ENCODE data around the gene GVQW3. TPM values are rescaled to one million over a fixed set of nuclear protein-coding genes. Genes with fewer than 3 reads are reported as not detected.
A peak's percentile ranks its signal among the peaks of the same experiment; 100 is the strongest.

GVQW3 gene
- polyA plus RNA-seq, 2 donors: 0.11 to 0.16 TPM

DNA sequence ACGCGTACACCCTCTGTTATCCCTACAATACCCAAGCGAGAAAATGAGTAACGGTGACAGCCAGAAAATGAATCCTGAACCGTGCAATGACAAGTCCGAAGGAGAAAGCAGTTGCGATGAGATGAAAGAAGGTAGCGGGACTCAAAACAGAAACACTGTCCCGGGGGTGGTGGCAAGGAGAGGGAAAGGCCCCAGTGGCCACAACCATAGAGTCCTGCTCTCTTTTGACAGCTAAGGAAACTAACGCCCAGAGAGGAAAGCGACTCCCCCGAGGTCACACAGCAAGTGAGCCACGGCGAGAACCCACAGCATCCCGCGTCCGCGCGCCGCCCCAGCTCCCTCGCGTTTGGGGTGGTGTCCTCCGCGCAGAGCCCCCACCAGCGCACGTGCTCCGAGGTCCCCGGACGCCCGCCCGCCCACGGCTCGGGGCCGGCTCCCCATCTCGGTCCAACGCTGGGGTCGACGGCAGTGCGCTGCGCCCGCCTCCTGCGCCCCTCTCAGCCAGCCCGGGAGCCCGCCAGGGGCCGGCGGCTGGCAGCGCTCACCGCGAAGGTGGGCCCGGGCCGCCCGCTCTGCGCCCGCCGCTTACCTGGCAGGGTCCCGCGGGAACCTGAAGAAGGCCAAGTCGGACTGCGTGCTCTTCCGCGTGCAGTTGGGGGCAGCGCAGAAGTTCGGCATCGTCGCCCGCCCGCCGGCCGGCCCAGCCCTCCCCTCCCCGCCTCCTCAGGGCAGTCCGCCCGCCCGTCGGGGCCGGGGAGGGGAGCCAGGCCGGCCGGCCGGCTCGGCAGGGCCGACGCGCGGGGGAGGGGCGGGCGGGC is 755 bp upstream of the GVQW3 start:
- Histone ChIP-seq H3K36me3 (ENCODE audit: control insufficient read depth in 2 of 2, insufficient read depth in 2 of 2, low read length in 1 of 2) (no peaks in the 10 kb centered on the region), H3K27ac (ENCODE audit: low read depth in 2 of 2, low read length in 1 of 2) (peak overlapping the region; percentile 75 to 88), H3K9me3 (ENCODE audit: control insufficient read depth in 2 of 2, insufficient read depth in 1 of 2, low read depth in 1 of 2, low read length in 1 of 2) (no peaks in the 10 kb centered on the region), H3K4me1 (ENCODE audit: control insufficient read depth in 2 of 2, insufficient read depth in 2 of 2, low read length in 1 of 2) (peaks cover 0 to 2% of the 10 kb centered on the region in 2 donors), H3K4me3 (ENCODE audit: low read depth in 1 of 2, low read length in 2 of 2) (peak overlapping the region; percentile 82 to 87), H3K27me3 (ENCODE audit: control insufficient read depth in 1 of 2, insufficient read depth in 2 of 2, low read length in 2 of 2) (no peaks in the 10 kb centered on the region)
- WGBS, 2 donors: 0% methylated on average over 56 to 85 of the region's 85 CpGs

DNA sequence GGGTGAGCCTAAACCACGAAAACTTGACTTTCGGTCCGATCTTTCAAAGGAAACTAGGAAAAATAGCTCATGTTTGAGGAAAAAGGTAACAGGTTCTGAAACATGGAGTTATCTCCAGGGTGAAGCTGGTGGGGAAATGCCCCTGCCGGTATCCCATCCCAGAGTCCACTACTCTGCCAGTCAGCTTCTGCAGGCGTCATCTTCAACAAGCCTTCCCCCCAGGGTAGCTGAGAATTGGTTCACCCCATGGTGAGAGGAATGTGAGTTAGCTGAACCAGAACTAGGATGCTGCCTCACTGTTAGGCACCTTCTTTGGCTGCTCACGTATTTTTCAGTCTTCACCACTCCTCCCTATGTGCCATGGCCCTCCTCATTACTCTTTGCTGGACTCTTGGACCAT is 1.1 kb downstream of the GVQW3 start:
- no peak overlapping the region for H3K4me3 ChIP-seq (ENCODE audit: low read depth in 1 of 2, low read length in 2 of 2)
- H3K27ac ChIP-seq (ENCODE audit: low read depth in 2 of 2, low read length in 1 of 2): no peak overlapping the region
- H3K27me3 ChIP-seq (ENCODE audit: control insufficient read depth in 1 of 2, insufficient read depth in 2 of 2, low read length in 2 of 2): no peaks in the 10 kb centered on the region
- peaks cover 0 to 2% of the 10 kb centered on the region in 2 donors for H3K4me1 ChIP-seq (ENCODE audit: control insufficient read depth in 2 of 2, insufficient read depth in 2 of 2, low read length in 1 of 2)
- H3K9me3 ChIP-seq (ENCODE audit: control insufficient read depth in 2 of 2, insufficient read depth in 1 of 2, low read depth in 1 of 2, low read length in 1 of 2): no peaks in the 10 kb centered on the region
- no peaks in the 10 kb centered on the region for H3K36me3 ChIP-seq (ENCODE audit: control insufficient read depth in 2 of 2, insufficient read depth in 2 of 2, low read length in 1 of 2)
- 83 to 90% methylated on average over 6 of the region's 6 CpGs for WGBS, 2 donors

DNA sequence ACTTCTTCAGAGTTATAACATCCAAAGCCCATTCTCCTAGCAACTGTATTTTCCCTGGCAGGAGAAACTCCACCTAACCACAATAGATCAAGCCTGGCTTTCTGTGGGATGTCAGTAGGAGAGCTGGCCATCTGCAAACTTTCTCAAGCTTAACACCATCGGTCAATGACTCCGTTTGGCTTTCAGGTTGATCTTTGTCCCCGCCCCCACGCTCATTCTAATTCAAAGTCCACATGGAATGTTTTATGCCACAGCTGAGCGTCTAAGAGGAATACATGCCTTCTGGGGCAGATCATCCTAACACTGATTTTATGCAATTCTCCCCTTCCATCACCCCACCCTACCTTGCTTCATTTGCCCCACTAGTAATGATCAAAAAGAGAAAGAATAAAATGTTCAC is 4.8 kb downstream of the GVQW3 start:
- 64 to 87% methylated on average over 5 of the region's 5 CpGs for WGBS, 2 donors
- Histone ChIP-seq H3K4me1 (ENCODE audit: control insufficient read depth in 2 of 2, insufficient read depth in 2 of 2, low read length in 1 of 2) (no peaks in the 10 kb centered on the region), H3K9me3 (ENCODE audit: control insufficient read depth in 2 of 2, insufficient read depth in 1 of 2, low read depth in 1 of 2, low read length in 1 of 2) (no peaks in the 10 kb centered on the region), H3K36me3 (ENCODE audit: control insufficient read depth in 2 of 2, insufficient read depth in 2 of 2, low read length in 1 of 2) (no peaks in the 10 kb centered on the region), H3K4me3 (ENCODE audit: low read depth in 1 of 2, low read length in 2 of 2) (no peak overlapping the region), H3K27me3 (ENCODE audit: control insufficient read depth in 1 of 2, insufficient read depth in 2 of 2, low read length in 2 of 2) (no peaks in the 10 kb centered on the region), H3K27ac (ENCODE audit: low read depth in 2 of 2, low read length in 1 of 2) (no peak overlapping the region)

DNA sequence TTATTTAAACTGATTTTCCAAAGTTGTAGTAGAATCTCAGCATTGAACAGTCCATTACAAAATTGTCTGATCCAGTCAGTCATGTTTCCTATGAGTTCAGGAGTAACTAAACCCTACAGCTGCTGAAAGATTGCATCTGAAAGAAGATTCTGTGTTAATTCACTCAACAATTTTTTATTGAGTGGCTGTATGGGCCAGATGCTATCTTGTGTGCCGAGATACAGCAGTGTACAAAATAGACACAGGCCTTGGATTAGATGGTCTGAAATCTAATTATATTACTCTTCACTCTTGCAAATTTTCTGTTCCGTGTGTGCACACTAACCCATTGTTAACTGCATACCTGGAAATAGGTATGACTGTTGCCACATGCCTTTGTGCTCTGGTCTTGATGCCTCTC is 7.3 kb downstream of the GVQW3 start:
- no peaks in the 10 kb centered on the region for H3K27me3 ChIP-seq (ENCODE audit: control insufficient read depth in 1 of 2, insufficient read depth in 2 of 2, low read length in 2 of 2)
- no peak overlapping the region for H3K27ac ChIP-seq (ENCODE audit: low read depth in 2 of 2, low read length in 1 of 2)
- no peaks in the 10 kb centered on the region for H3K36me3 ChIP-seq (ENCODE audit: control insufficient read depth in 2 of 2, insufficient read depth in 2 of 2, low read length in 1 of 2)
- H3K9me3 ChIP-seq (ENCODE audit: control insufficient read depth in 2 of 2, insufficient read depth in 1 of 2, low read depth in 1 of 2, low read length in 1 of 2): no peaks in the 10 kb centered on the region
- no peak overlapping the region for H3K4me3 ChIP-seq (ENCODE audit: low read depth in 1 of 2, low read length in 2 of 2)
- 65 to 73% methylated on average over 2 of the region's 2 CpGs for WGBS, 2 donors
- no peaks in the 10 kb centered on the region for H3K4me1 ChIP-seq (ENCODE audit: control insufficient read depth in 2 of 2, insufficient read depth in 2 of 2, low read length in 1 of 2)

DNA sequence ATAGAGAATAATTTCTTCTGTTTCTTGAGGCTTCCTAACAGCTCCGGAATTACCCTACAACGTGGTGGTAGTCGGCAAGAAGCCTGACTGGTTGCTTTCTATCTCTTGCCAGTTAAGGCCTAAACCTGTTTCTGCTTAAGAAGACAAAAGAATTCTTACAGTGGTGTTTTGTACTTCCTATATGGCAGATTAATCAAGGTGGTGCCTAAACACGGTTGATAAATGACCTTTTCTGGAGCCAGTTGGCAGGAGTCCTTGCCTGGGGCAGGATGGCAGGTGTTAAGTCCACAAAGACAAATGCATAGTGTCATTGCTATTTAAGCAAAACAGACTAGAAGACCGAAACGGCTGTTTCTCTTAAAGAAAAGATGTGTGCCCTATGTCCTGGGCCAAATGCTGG is 9.9 kb downstream of the GVQW3 start:
- Histone ChIP-seq H3K27ac (ENCODE audit: low read depth in 2 of 2, low read length in 1 of 2) (peak overlapping the region in 1 of 2 donors; percentile 41), H3K27me3 (ENCODE audit: control insufficient read depth in 1 of 2, insufficient read depth in 2 of 2, low read length in 2 of 2) (no peaks in the 10 kb centered on the region), H3K9me3 (ENCODE audit: control insufficient read depth in 2 of 2, insufficient read depth in 1 of 2, low read depth in 1 of 2, low read length in 1 of 2) (no peaks in the 10 kb centered on the region), H3K36me3 (ENCODE audit: control insufficient read depth in 2 of 2, insufficient read depth in 2 of 2, low read length in 1 of 2) (no peaks in the 10 kb centered on the region), H3K4me3 (ENCODE audit: low read depth in 1 of 2, low read length in 2 of 2) (no peak overlapping the region), H3K4me1 (ENCODE audit: control insufficient read depth in 2 of 2, insufficient read depth in 2 of 2, low read length in 1 of 2) (no peaks in the 10 kb centered on the region)
- WGBS, 2 donors: 24 to 32% methylated on average over 6 of the region's 6 CpGs

DNA sequence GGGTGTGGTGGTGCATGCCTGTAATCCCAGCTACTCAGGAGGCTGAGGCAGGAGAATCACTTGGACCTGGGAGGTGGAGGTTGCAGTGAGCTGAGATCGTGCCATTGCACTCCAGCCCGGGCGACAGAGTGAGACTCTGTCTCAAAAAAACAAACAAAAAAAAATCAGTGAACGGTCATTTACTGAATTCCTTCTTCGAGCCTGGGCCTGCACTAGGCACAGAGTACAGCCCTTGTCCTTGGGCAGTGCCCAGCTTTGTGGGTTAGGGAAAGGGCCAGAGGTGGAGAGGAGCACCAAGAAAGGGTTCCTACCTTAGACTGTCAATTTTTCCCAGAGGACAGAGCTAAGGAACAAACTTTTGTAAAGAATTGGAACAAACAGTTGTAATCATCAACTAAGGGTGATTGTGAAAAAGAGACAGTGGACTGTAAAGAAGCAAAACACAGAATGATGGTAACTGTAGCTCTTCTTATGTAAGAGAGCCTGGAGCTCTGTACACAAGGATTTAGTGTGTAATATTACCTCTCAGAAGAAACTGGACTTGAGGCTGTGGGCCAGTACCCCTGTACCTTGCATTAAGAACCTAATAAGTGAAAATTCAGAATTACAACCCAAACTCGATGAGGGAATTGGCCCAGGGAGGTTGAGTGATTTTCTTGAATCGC is 10.8 kb downstream of the GVQW3 start:
- Histone ChIP-seq H3K4me1 (ENCODE audit: control insufficient read depth in 2 of 2, insufficient read depth in 2 of 2, low read length in 1 of 2) (no peaks in the 10 kb centered on the region), H3K27me3 (ENCODE audit: control insufficient read depth in 1 of 2, insufficient read depth in 2 of 2, low read length in 2 of 2) (no peaks in the 10 kb centered on the region), H3K27ac (ENCODE audit: low read depth in 2 of 2, low read length in 1 of 2) (no peak overlapping the region), H3K4me3 (ENCODE audit: low read depth in 1 of 2, low read length in 2 of 2) (no peak overlapping the region), H3K36me3 (ENCODE audit: control insufficient read depth in 2 of 2, insufficient read depth in 2 of 2, low read length in 1 of 2) (no peaks in the 10 kb centered on the region), H3K9me3 (ENCODE audit: control insufficient read depth in 2 of 2, insufficient read depth in 1 of 2, low read depth in 1 of 2, low read length in 1 of 2) (no peaks in the 10 kb centered on the region)
- WGBS, 2 donors: 69 to 83% methylated on average over 7 of the region's 7 CpGs

GRCh38 chr11:76392870-76393269 is 11.7 kb downstream of the GVQW3 start:
- 78 to 92% methylated on average over 1 of the region's 1 CpG for WGBS, 2 donors
- Histone ChIP-seq H3K27ac (ENCODE audit: low read depth in 2 of 2, low read length in 1 of 2) (no peak overlapping the region), H3K4me1 (ENCODE audit: control insufficient read depth in 2 of 2, insufficient read depth in 2 of 2, low read length in 1 of 2) (no peaks in the 10 kb centered on the region), H3K4me3 (ENCODE audit: low read depth in 1 of 2, low read length in 2 of 2) (no peak overlapping the region), H3K27me3 (ENCODE audit: control insufficient read depth in 1 of 2, insufficient read depth in 2 of 2, low read length in 2 of 2) (no peaks in the 10 kb centered on the region), H3K36me3 (ENCODE audit: control insufficient read depth in 2 of 2, insufficient read depth in 2 of 2, low read length in 1 of 2) (no peaks in the 10 kb centered on the region), H3K9me3 (ENCODE audit: control insufficient read depth in 2 of 2, insufficient read depth in 1 of 2, low read depth in 1 of 2, low read length in 1 of 2) (no peaks in the 10 kb centered on the region)

DNA sequence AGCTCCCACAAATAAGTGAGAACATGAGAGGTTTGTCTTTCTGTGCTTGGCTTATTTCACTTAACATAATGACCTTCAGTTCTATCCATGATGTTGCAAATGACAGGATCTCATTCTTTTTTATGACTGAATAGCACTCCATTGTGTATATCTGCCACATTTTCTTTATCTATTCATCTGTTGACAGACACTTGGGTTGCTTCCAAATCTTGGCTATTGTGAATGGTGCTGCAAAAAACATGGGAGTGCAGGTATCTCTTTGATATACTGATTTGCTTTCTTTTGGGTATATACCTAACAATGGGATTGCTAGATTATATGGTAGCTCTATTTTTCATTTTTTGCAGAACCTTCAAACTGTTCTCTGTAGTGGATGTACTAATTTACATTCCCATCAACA is 13.3 kb downstream of the GVQW3 start:
- Histone ChIP-seq H3K4me3 (ENCODE audit: low read depth in 1 of 2, low read length in 2 of 2) (no peak overlapping the region), H3K9me3 (ENCODE audit: control insufficient read depth in 2 of 2, insufficient read depth in 1 of 2, low read depth in 1 of 2, low read length in 1 of 2) (no peaks in the 10 kb centered on the region), H3K36me3 (ENCODE audit: control insufficient read depth in 2 of 2, insufficient read depth in 2 of 2, low read length in 1 of 2) (no peaks in the 10 kb centered on the region), H3K4me1 (ENCODE audit: control insufficient read depth in 2 of 2, insufficient read depth in 2 of 2, low read length in 1 of 2) (no peaks in the 10 kb centered on the region), H3K27me3 (ENCODE audit: control insufficient read depth in 1 of 2, insufficient read depth in 2 of 2, low read length in 2 of 2) (no peaks in the 10 kb centered on the region), H3K27ac (ENCODE audit: low read depth in 2 of 2, low read length in 1 of 2) (no peak overlapping the region)

DNA sequence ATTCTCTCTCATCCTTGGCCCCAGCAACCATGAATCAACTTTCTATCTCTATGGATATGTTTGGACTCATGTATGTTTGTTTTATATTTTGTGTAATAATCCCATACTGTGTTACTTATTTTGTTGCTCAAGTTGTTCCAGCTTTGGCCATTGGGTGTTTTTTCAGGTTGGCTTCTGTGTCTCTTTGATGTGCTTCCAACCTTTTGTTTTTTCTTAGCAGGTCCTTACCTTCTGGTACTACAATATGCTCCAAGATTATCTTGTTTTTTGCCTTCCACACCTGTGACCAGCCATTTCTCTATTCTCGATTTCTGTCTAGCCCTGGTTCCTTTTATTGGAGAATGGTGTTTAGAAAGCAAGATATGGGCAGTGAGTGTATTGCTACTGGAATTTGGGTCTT is 14.2 kb downstream of the GVQW3 start:
- no peaks in the 10 kb centered on the region for H3K36me3 ChIP-seq (ENCODE audit: control insufficient read depth in 2 of 2, insufficient read depth in 2 of 2, low read length in 1 of 2)
- H3K27ac ChIP-seq (ENCODE audit: low read depth in 2 of 2, low read length in 1 of 2): no peak overlapping the region
- no peaks in the 10 kb centered on the region for H3K4me1 ChIP-seq (ENCODE audit: control insufficient read depth in 2 of 2, insufficient read depth in 2 of 2, low read length in 1 of 2)
- H3K9me3 ChIP-seq (ENCODE audit: control insufficient read depth in 2 of 2, insufficient read depth in 1 of 2, low read depth in 1 of 2, low read length in 1 of 2): no peaks in the 10 kb centered on the region
- no peaks in the 10 kb centered on the region for H3K27me3 ChIP-seq (ENCODE audit: control insufficient read depth in 1 of 2, insufficient read depth in 2 of 2, low read length in 2 of 2)
- no peak overlapping the region for H3K4me3 ChIP-seq (ENCODE audit: low read depth in 1 of 2, low read length in 2 of 2)
- WGBS, 2 donors: 77 to 85% methylated on average over 1 of the region's 1 CpG

DNA sequence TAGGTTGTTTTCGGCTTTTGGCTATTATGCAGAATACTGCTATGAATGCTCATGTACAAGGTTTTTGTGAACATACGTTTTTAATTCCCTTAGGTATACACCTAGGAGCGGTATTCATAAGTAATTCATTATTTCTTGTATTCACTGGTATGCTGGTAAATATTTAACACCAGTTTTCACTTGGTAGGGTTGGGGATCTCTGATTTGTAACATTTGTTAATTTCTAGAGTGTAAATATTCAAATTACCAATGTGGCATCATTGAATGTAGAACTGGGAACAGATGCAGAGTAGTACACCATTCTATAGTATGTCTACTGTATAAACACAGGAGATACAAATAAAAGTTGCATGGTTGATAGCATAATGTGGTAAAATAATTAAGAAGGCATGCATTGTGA is 16.3 kb downstream of the GVQW3 start:
- H3K4me3 ChIP-seq (ENCODE audit: low read depth in 1 of 2, low read length in 2 of 2): no peak overlapping the region
- no peaks in the 10 kb centered on the region for H3K9me3 ChIP-seq (ENCODE audit: control insufficient read depth in 2 of 2, insufficient read depth in 1 of 2, low read depth in 1 of 2, low read length in 1 of 2)
- H3K4me1 ChIP-seq (ENCODE audit: control insufficient read depth in 2 of 2, insufficient read depth in 2 of 2, low read length in 1 of 2): no peaks in the 10 kb centered on the region
- 90 to 92% methylated on average over 3 of the region's 3 CpGs for WGBS, 2 donors
- no peaks in the 10 kb centered on the region for H3K36me3 ChIP-seq (ENCODE audit: control insufficient read depth in 2 of 2, insufficient read depth in 2 of 2, low read length in 1 of 2)
- H3K27ac ChIP-seq (ENCODE audit: low read depth in 2 of 2, low read length in 1 of 2): no peak overlapping the region
- H3K27me3 ChIP-seq (ENCODE audit: control insufficient read depth in 1 of 2, insufficient read depth in 2 of 2, low read length in 2 of 2): no peaks in the 10 kb centered on the region

Data from esophagus (tissue), 2 donors.